Peyer's patch (tissue), 4 donors: ENCODE results near the gene PPP2R5C.

ENCODE experiments used
- CTCF ChIP-seq, 6 experiments: fragments of 450-650 bp in 4 of 6; fragments of 200-600 bp in 2 of 6; sonication (generic) in 1 of 6; IDR thresholded peaks; one replicate each; pipeline ENCODE4 v1.5.1; 2017 to 2019; ENCODE audit warnings: antibody characterized with exemption in 6 of 6, mild to moderate bottlenecking in 3 of 6, moderate library complexity in 1 of 6
- POLR2A ChIP-seq, 2 donors: fragments of 450-650 bp; IDR thresholded peaks; one replicate each; pipeline ENCODE4 v1.5.1; 2017; ENCODE audit warnings: antibody characterized with exemption in 2 of 2, mild to moderate bottlenecking in 2 of 2, moderate library complexity in 2 of 2

GRCh38 chr14:101926620-101927019 lies 165.1 kb downstream of the PPP2R5C start:
- no peak for TF ChIP-seq CTCF (IDR thresholded peaks at IDR 0.05)
- TF ChIP-seq POLR2A (IDR thresholded peaks at IDR 0.05) = no peak
